ENCODE data around the gene SEMA6A. TPM values are rescaled to one million over a fixed set of nuclear protein-coding genes. Genes with fewer than 3 reads are reported as not detected.

Gene SEMA6A
- total RNA-seq, 4 donors from 2014 or later = 22.4 to 118 (median 48.7) TPM

- TF ChIP-seq POLR2A (IDR thresholded peaks at IDR 0.05) (no peak), CTCF (IDR thresholded peaks at IDR 0.05) (no peak)
- H3K9me3 ChIP-seq = no peaks in the 10 kb centered on the region
- H3K4me1 ChIP-seq = no peaks in the 10 kb centered on the region
- no peak for DNase-seq
- no peaks in the 10 kb centered on the region for H3K36me3 ChIP-seq
- intact Hi-C loops (cut with DNase I; ENCODE audit: low total_unique reads) = no loop called here
- H3K27me3 ChIP-seq = no peaks in the 10 kb centered on the region
- no peak overlapping the region for H3K4me3 ChIP-seq
- no peak overlapping the region for H3K27ac ChIP-seq
These were observed 29.9 kb downstream of the SEMA6A start for GRCh38 chr5:116544531-116545241.

GRCh38 chr5:116543501-116543900 is 31.1 kb downstream of the SEMA6A start:
- Histone ChIP-seq H3K36me3 (no peaks in the 10 kb centered on the region), H3K9me3 (no peaks in the 10 kb centered on the region), H3K27ac (no peak overlapping the region), H3K4me1 (no peaks in the 10 kb centered on the region), H3K4me3 (no peak overlapping the region), H3K27me3 (no peaks in the 10 kb centered on the region)
- TF ChIP-seq CTCF (IDR thresholded peaks at IDR 0.05) (no peak), POLR2A (IDR thresholded peaks at IDR 0.05) (no peak)
- DNase-seq = no peak
- intact Hi-C loops (cut with DNase I; ENCODE audit: low total_unique reads) = no loop called here

GRCh38 chr5:116542619-116543018 is 32.0 kb downstream of the SEMA6A start:
- TF ChIP-seq POLR2A (IDR thresholded peaks at IDR 0.05) = no peak
- no peak for TF ChIP-seq CTCF (IDR thresholded peaks at IDR 0.05)
- no peaks in the 10 kb centered on the region for H3K9me3 ChIP-seq
- no peak overlapping the region for H3K4me3 ChIP-seq
- H3K4me1 ChIP-seq = no peaks in the 10 kb centered on the region
- intact Hi-C loops (cut with DNase I; ENCODE audit: low total_unique reads) = no loop called here
- no peaks in the 10 kb centered on the region for H3K36me3 ChIP-seq
- no peaks in the 10 kb centered on the region for H3K27me3 ChIP-seq
- no peak for DNase-seq
- no peak overlapping the region for H3K27ac ChIP-seq

- no peaks in the 10 kb centered on the region for H3K9me3 ChIP-seq
- no peak overlapping the region for H3K27ac ChIP-seq
- no peak for DNase-seq
- H3K4me1 ChIP-seq = no peaks in the 10 kb centered on the region
- no peaks in the 10 kb centered on the region for H3K27me3 ChIP-seq
- no peak overlapping the region for H3K4me3 ChIP-seq
- no peaks in the 10 kb centered on the region for H3K36me3 ChIP-seq
- no peak for TF ChIP-seq CTCF (IDR thresholded peaks at IDR 0.05)
- TF ChIP-seq POLR2A (IDR thresholded peaks at IDR 0.05) = no peak
- intact Hi-C loops (cut with DNase I; ENCODE audit: low total_unique reads) = no loop called here
These were observed 35.4 kb downstream of the SEMA6A start for GRCh38 chr5:116539222-116539621.

- H3K4me3 ChIP-seq = no peak overlapping the region
These were observed 38.1 kb downstream of the SEMA6A start for GRCh38 chr5:116536316-116537083.

More at GRCh38 chr5:116536316-116537083, 38.1 kb downstream of the SEMA6A start:
- DNase-seq = no peak
- intact Hi-C loops (cut with DNase I; ENCODE audit: low total_unique reads) = no loop called here
- H3K27ac ChIP-seq = no peak overlapping the region
- no peaks in the 10 kb centered on the region for H3K36me3 ChIP-seq
- no peaks in the 10 kb centered on the region for H3K9me3 ChIP-seq
- no peaks in the 10 kb centered on the region for H3K4me1 ChIP-seq
- TF ChIP-seq POLR2A (IDR thresholded peaks at IDR 0.05) = no peak
- TF ChIP-seq CTCF (IDR thresholded peaks at IDR 0.05) = no peak
- no peaks in the 10 kb centered on the region for H3K27me3 ChIP-seq
